ENCODE results near the gene TMPRSS9. TPM values are rescaled to one million over a fixed set of nuclear protein-coding genes. Genes with fewer than 3 reads are reported as not detected.

TMPRSS9 gene
- total RNA-seq, 1 donor from 2014 or later, result not detected

DNA sequence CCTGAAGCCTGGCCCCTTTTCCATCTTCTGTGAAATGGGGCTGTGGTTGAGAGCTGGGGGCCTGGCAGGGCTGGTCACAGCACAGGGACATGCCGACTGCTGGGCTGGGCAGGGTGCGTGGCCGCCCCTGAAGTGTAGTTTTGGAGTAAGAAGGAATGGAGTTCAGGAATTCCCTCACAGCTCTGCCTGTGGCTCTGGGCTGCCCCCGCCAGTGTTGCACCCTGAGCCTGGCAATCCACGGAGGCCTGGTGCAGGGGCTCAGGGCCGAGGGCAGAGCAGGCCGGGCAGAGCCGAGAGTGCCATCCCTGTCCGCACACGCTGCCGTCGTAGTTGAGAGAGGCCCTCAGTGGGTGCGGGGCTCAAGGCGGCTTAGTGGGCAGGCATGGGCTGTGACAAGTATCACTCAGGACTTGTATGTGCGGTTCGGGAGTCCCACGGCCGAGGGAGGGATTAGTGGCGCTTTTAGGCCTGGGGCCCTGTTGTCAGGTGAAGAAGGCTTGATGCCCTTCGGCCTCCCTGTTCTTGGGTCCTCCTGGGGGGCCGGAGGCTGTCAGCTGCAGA is 21.9 kb upstream of the TMPRSS9 start:
- Histone ChIP-seq H3K4me3 (ENCODE audit: low read depth, low read length) (no peak overlapping the region), H3K27me3 (ENCODE audit: control insufficient read depth, insufficient read depth, low read length) (no peaks in the 10 kb centered on the region), H3K36me3 (ENCODE audit: control insufficient read depth, insufficient read depth, low read length) (no peaks in the 10 kb centered on the region)
- TF ChIP-seq, protein P1, sequence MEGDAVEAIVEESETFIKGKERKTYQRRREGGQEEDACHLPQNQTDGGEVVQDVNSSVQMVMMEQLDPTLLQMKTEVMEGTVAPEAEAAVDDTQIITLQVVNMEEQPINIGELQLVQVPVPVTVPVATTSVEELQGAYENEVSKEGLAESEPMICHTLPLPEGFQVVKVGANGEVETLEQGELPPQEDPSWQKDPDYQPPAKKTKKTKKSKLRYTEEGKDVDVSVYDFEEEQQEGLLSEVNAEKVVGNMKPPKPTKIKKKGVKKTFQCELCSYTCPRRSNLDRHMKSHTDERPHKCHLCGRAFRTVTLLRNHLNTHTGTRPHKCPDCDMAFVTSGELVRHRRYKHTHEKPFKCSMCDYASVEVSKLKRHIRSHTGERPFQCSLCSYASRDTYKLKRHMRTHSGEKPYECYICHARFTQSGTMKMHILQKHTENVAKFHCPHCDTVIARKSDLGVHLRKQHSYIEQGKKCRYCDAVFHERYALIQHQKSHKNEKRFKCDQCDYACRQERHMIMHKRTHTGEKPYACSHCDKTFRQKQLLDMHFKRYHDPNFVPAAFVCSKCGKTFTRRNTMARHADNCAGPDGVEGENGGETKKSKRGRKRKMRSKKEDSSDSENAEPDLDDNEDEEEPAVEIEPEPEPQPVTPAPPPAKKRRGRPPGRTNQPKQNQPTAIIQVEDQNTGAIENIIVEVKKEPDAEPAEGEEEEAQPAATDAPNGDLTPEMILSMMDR (IDR thresholded peaks at IDR 0.05; ENCODE audit: insufficient read depth, low read length, poor library complexity, severe bottlenecking), result no peak
- no peak for DNase-seq (ENCODE audit: low read depth)

DNA sequence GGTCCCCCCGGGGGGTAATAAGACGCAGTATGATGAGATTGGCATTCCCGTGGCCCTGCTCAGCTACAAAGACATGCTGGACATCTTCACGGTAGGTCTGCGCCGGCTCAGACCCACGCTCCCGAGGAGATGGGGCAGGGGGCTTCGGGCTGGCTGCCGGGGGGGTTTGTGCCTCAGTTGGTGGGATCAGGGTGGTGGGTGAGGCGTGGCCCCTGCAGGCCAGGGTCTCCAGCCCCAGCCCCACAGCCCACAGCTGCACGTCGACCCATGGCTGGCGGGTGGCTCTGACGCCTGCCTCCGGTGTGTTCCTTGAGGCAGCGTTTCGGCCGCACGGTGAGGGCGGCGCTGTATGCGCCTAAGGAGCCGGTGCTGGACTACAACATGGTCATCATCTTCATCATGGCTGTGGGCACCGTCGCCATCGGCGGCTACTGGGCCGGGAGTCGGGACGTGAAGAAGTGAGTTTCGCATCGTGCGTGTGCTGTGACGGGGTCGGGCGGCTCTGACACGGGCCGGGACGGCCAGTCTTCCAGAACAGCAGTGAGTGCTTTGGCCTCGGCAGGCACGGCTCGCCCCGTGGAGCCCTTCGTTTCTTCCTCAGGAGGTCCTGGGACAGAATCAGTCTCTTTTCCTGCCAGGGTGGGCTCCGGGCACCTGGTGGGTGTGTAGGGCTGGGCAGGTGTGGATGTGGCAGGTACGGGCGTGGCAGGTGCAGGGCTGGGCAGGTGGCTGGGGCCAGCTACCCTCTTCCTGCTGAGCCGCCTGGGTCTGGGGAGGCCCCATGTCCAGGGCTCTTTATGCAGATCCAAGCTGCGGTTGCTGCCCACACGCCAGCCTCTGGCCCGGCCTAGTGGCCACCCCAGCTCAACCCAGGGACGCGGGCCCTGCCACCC is 21.1 kb upstream of the TMPRSS9 start:
- Histone ChIP-seq H3K36me3 (ENCODE audit: control insufficient read depth, insufficient read depth, low read length) (no peaks in the 10 kb centered on the region), H3K27me3 (ENCODE audit: control insufficient read depth, insufficient read depth, low read length) (no peaks in the 10 kb centered on the region), H3K4me3 (ENCODE audit: low read depth, low read length) (no peak overlapping the region)
- DNase-seq (ENCODE audit: low read depth), result no peak
- TF ChIP-seq, protein P1 (IDR thresholded peaks at IDR 0.05; ENCODE audit: insufficient read depth, low read length, poor library complexity, severe bottlenecking), result no peak

DNA sequence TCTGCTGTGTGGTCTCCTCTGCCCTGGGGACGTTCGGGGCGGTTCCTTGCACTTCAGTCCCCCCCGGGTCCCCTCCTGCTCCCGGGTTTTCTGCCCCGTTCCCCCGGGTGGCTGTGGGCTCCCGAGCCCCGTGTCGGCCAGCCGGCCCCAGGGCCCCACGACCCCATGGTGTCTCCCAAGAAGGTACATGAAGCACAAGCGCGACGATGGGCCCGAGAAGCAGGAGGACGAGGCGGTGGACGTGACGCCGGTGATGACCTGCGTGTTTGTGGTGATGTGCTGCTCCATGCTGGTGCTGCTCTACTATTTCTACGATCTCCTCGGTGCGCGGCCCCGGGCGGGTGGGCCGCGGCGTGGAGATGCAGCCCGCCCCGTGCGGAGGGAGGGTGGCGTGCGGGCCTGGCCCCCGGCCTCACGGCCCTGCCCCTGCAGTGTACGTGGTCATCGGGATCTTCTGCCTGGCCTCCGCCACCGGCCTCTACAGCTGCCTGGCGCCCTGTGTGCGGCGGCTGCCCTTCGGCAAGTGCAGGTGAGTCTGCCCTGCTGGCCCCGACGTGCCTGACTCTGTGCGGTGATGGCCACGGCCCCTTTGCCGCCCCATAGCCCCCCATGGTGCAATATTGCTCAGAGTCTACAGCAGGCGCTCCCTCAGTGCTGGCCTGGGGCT is 20.3 kb upstream of the TMPRSS9 start:
- no peaks in the 10 kb centered on the region for H3K27me3 ChIP-seq (ENCODE audit: control insufficient read depth, insufficient read depth, low read length)
- no peak overlapping the region for H3K4me3 ChIP-seq (ENCODE audit: low read depth, low read length)
- no peaks in the 10 kb centered on the region for H3K36me3 ChIP-seq (ENCODE audit: control insufficient read depth, insufficient read depth, low read length)
- DNase-seq (ENCODE audit: low read depth), result no peak
- TF ChIP-seq, protein P1 (IDR thresholded peaks at IDR 0.05; ENCODE audit: insufficient read depth, low read length, poor library complexity, severe bottlenecking), result no peak

DNA sequence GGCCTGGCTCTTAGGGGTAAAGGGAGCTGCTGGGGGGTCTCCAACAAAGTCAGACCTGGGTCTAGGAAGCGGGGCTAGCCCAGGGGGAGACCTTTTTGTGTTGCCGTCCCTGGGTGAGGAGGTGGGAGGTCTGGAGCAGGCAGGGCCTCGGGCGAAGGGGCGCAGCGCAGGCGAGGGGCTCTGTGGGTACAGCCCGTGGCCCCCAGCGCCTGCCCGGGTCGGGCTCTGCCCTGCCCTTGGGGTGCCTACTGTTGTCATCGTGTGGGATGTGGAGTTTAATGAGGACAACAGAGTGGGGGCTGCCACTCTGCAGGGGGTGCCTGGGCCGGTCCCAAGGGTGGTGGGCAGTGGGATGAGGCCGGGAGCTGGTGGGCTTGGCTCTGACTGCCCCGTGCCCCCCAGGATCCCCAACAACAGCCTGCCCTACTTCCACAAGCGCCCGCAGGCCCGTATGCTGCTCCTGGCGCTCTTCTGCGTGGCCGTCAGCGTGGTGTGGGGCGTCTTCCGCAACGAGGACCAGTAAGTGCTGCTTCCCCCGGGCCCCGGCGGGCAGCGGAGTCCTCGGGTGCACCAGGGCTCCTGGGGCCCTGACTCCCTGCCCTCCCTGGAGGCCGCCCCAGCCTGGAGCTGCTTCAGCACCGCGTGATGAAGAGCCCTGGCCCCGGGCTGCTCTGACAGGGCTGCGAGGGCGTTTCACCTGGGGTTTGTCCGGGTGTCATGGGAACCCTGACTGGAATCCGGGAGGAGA is 19.4 kb upstream of the TMPRSS9 start:
- Histone ChIP-seq H3K4me3 (ENCODE audit: low read depth, low read length) (no peak overlapping the region), H3K27me3 (ENCODE audit: control insufficient read depth, insufficient read depth, low read length) (no peaks in the 10 kb centered on the region)

DNA sequence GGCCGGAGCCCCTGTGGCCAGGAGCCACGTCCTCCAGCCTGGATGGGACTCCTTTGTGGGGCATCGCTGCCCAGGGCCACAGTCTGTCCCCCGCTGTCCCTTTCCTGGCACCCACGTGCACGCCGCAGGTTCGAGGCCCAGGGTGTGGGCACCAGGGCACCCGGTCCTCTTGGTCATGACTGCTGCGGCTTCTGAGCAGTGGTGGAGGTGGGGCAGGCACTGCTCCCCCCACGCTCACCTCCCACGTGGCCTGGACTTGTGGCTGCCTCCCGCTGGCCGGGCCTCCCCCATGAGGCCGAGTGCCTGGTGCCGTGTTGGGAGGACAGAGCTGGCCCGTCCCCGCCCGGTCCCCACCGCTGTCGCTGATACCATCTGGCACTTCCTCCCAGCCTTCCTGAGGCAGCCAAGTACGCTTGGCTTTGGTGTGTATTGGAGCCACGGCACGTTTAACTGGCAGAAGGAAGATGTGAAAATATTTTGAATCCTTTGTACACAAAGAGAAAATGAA is 18.8 kb upstream of the TMPRSS9 start:
- Histone ChIP-seq H3K27me3 (ENCODE audit: control insufficient read depth, insufficient read depth, low read length) (no peaks in the 10 kb centered on the region), H3K36me3 (ENCODE audit: control insufficient read depth, insufficient read depth, low read length) (no peaks in the 10 kb centered on the region), H3K4me3 (ENCODE audit: low read depth, low read length) (no peak overlapping the region)
- no peak for DNase-seq (ENCODE audit: low read depth)
- TF ChIP-seq, protein P1 (IDR thresholded peaks at IDR 0.05; ENCODE audit: insufficient read depth, low read length, poor library complexity, severe bottlenecking), result no peak

More for the DNA sequence above, 19.4 kb upstream of the TMPRSS9 start:
- TF ChIP-seq, protein P1 (IDR thresholded peaks at IDR 0.05; ENCODE audit: insufficient read depth, low read length, poor library complexity, severe bottlenecking), result no peak
- no peaks in the 10 kb centered on the region for H3K36me3 ChIP-seq (ENCODE audit: control insufficient read depth, insufficient read depth, low read length)
- DNase-seq (ENCODE audit: low read depth), result no peak
